GM12878 (cell line): ENCODE results near the gene GRK5.

Experiments used
- CREB1 ChIP-seq: IDR thresholded peaks from 2 replicates; pipeline ENCODE4 v1.6.1; 2012; ENCODE audit warnings: low read depth, mild to moderate bottlenecking, inconsistent platforms
- CTCF ChIP-seq, 3 experiments: IDR thresholded peaks in 2 of 3; conservative IDR thresholded peaks in 1 of 3; 2 replicates each; pipeline ENCODE4 v1.5.1; 2011; ENCODE audit warnings: low read depth in 3 of 3, low read length in 3 of 3, mild to moderate bottlenecking in 3 of 3, control low read depth in 2 of 3, moderate library complexity in 2 of 3, inconsistent platforms in 1 of 3, mixed read lengths in 1 of 3; ENCODE audit not compliant: control insufficient read depth in 2 of 3, insufficient read depth in 1 of 3; ENCODE audit errors: extremely low read depth in 1 of 3
- DPF2 ChIP-seq: fragments of 450-650 bp; IDR thresholded peaks from 2 replicates; pipeline ENCODE4 v1.6.1; 2017; ENCODE audit warnings: mild to moderate bottlenecking
- POLR2A ChIP-seq: IDR thresholded peaks from 2 replicates; pipeline ENCODE4 v1.6.1; 2011; ENCODE audit warnings: low read depth, mild to moderate bottlenecking, low read length
- SREBF1 ChIP-seq: IDR thresholded peaks from 2 replicates; pipeline ENCODE4 v1.6.1; 2012; ENCODE audit warnings: mild to moderate bottlenecking, low read length
- USF2 ChIP-seq: IDR thresholded peaks from 2 replicates; pipeline ENCODE4 v1.6.1; 2011; ENCODE audit warnings: low read depth, low read length, improper control_type of control experiment, borderline replicate concordance

- TF ChIP-seq POLR2A, result no peak
- TF ChIP-seq SREBF1, result no peak
- TF ChIP-seq USF2, result no peak
- TF ChIP-seq DPF2, result no peak
- TF ChIP-seq CREB1, result no peak
- no peak for TF ChIP-seq CTCF (IDR thresholded peaks at IDR 0.05 in 2 of 3, conservative IDR thresholded peaks at IDR 0.05 in 1 of 3; ENCODE audit: control insufficient read depth in 2 of 3, extremely low read depth in 1 of 3, insufficient read depth in 1 of 3, low read depth in 3 of 3, low read length in 3 of 3)
These were observed 171.3 kb downstream of the GRK5 start for GRCh38 chr10:119378737-119379067.
